HepG2 (cell line): Measurements from ENCODE around the gene TRIM27. TPM values are rescaled to one million over a fixed set of nuclear protein-coding genes. Genes with fewer than 3 reads are reported as not detected.

Experiments
- ATAC-seq: fragments of 200-7000 bp; cut with Tn5 transposase; 3 replicates; pipeline ENCODE4 v1.9.1; 2020; ENCODE audit warnings: mild to moderate bottlenecking, moderate library complexity
- BruUV-seq: library from RNA; stranded (reverse); fragments of 400-500 nt; replicated peaks from 2 replicates; lab custom pipeline; 2021; lab: Mats Ljungman, UMichigan
- CTCF ChIA-PET: fragments of 300-600 bp; formaldehyde crosslinking; extraction: SDS; loops from one replicate; lab custom pipeline; 2021; ENCODE audit warnings: low total read pairs, inconsistent platforms, low intra/inter-chr PET ratio; lab: Yijun Ruan, JAX
- POLR2A ChIA-PET: fragments of 350-600 bp; sonication (Branson Sonifier 250); formaldehyde crosslinking; loops from one replicate; lab custom pipeline; 2020; ENCODE audit warnings: antibody characterized with exemption, inconsistent platforms; lab: Yijun Ruan, JAX
- DNase-seq: peaks from one replicate; pipeline ENCODE4 v3.0.0-alpha.2; 2015; ENCODE audit warnings: low spot score
- FAIRE-seq: peaks from 3 replicates; lab custom pipeline; 2011; peaks lifted over from hg19 to GRCh38; lab: Jason Lieb, UNC
- H2AFZ ChIP-seq: one replicate; pipeline ENCODE4 v1.6.1; 2011; ENCODE audit warnings: low read length, inconsistent platforms
- H3K27ac ChIP-seq: fragments of 300-600 bp; 3 replicates; pipeline ENCODE4 v1.8.0; 2011; ENCODE audit warnings: mixed run types, mild to moderate bottlenecking, mixed read lengths, low read length, inconsistent platforms; ENCODE audit not compliant: insufficient read depth; ENCODE audit errors: extremely low read length
- H3K27me3 ChIP-seq, 2 experiments: fragments of 200-600 bp in 1 of 2; 2 replicates in 1 of 2; 3 replicates in 1 of 2; pipeline versions ENCODE4 v1.6.0 to v1.8.0; 2011; ENCODE audit warnings: low read length in 2 of 2, mild to moderate bottlenecking in 2 of 2, moderate library complexity in 2 of 2, inconsistent platforms in 1 of 2; ENCODE audit not compliant: insufficient read depth in 2 of 2, control insufficient read depth in 1 of 2
- H3K36me3 ChIP-seq, 2 experiments: fragments of 200-600 bp in 1 of 2; replicated peaks in 1 of 2; 2 replicates in 1 of 2; 3 replicates in 1 of 2; pipeline versions ENCODE4 v1.5.1 to v1.8.0; 2011; ENCODE audit warnings: low read length in 2 of 2, inconsistent platforms in 1 of 2; ENCODE audit not compliant: insufficient read depth in 2 of 2, control insufficient read depth in 1 of 2
- H3K4me1 ChIP-seq: 2 replicates; pipeline ENCODE4 v1.5.1; 2012; ENCODE audit warnings: low read length, inconsistent platforms; ENCODE audit not compliant: insufficient read depth
- H3K4me2 ChIP-seq: 2 replicates; pipeline ENCODE4 v1.6.0; 2011; ENCODE audit warnings: low read depth, low read length, inconsistent platforms
- H3K4me3 ChIP-seq, 3 experiments: fragments of 200-600 bp in 1 of 3; sonication (generic), shearing (Covaris generic) in 1 of 3; replicated peaks in 1 of 3; 2 replicates each; pipeline ENCODE4 v1.5.1; 2011 to 2016; ENCODE audit warnings: low read length in 3 of 3, inconsistent platforms in 2 of 3, low read depth in 2 of 3, mild to moderate bottlenecking in 2 of 3, control low read depth in 1 of 3, mixed read lengths in 1 of 3; ENCODE audit not compliant: insufficient read depth in 1 of 3
- H3K79me2 ChIP-seq: one replicate; pipeline ENCODE4 v1.6.1; 2011; ENCODE audit warnings: low read length, inconsistent platforms; ENCODE audit not compliant: insufficient read depth
- H3K9ac ChIP-seq: 2 replicates; pipeline ENCODE4 v1.6.0; 2011; ENCODE audit warnings: mild to moderate bottlenecking, low read depth, low read length, inconsistent platforms; ENCODE audit not compliant: insufficient read depth
- H3K9me3 ChIP-seq: 2 replicates; pipeline ENCODE4 v1.5.1; 2012; ENCODE audit warnings: mild to moderate bottlenecking, low read length
- H4K20me1 ChIP-seq: 2 replicates; pipeline ENCODE4 v1.6.0; 2011; ENCODE audit warnings: inconsistent platforms, mild to moderate bottlenecking, low read length, moderate library complexity; ENCODE audit not compliant: insufficient read depth
- ARNT ChIP-seq: fragments of 450-650 bp; IDR thresholded peaks from 2 replicates; pipeline ENCODE4 v1.6.1; 2017
- DMTF1 ChIP-seq: sonication (generic); formaldehyde crosslinking; IDR thresholded peaks from 2 replicates; pipeline ENCODE4 v1.4.0; 2020; ENCODE audit warnings: mild to moderate bottlenecking, missing genetic modification reagents
- ETV5 ChIP-seq: IDR thresholded peaks from 2 replicates; pipeline ENCODE4 v1.6.1; 2018; ENCODE audit warnings: missing biosample characterization, missing genetic modification reagents, inconsistent platforms, borderline replicate concordance
- FOSL1 ChIP-seq: sonication (generic); formaldehyde crosslinking; IDR thresholded peaks from 2 replicates; pipeline ENCODE4 v1.9.0; 2021; ENCODE audit warnings: missing genetic modification reagents, borderline replicate concordance
- GATAD1 ChIP-seq: IDR thresholded peaks from 2 replicates; pipeline ENCODE4 v1.6.1; 2016; ENCODE audit warnings: missing genetic modification reagents, missing compliant biosample characterization
- HMGXB3 ChIP-seq: sonication (generic); formaldehyde crosslinking; IDR thresholded peaks from 2 replicates; pipeline ENCODE4 v1.4.0; 2020; ENCODE audit warnings: missing genetic modification reagents, borderline replicate concordance
- HNRNPK ChIP-seq: fragments of 200-400 bp; formaldehyde crosslinking; IDR thresholded peaks from 2 replicates; pipeline ENCODE4 v1.6.1; 2018; ENCODE audit warnings: low read length, low read depth, moderate library complexity, mild to moderate bottlenecking; ENCODE audit not compliant: poor library complexity, severe bottlenecking
- NCOR1 ChIP-seq: fragments of 200-600 bp; sonication (generic); IDR thresholded peaks from 2 replicates; pipeline ENCODE4 v1.7.0; 2017; ENCODE audit warnings: antibody characterized with exemption, low read length, borderline replicate concordance
- POLR2A ChIP-seq, 2 experiments: IDR thresholded peaks; 2 replicates each; pipeline ENCODE4 v1.6.1; 2011; ENCODE audit warnings: low read depth in 2 of 2, low read length in 2 of 2, mild to moderate bottlenecking in 1 of 2, moderate library complexity in 1 of 2; ENCODE audit not compliant: insufficient read depth in 1 of 2
- POLR2G ChIP-seq: fragments of 200-400 bp; formaldehyde crosslinking; IDR thresholded peaks from 2 replicates; pipeline ENCODE4 v1.6.1; 2018; ENCODE audit warnings: mild to moderate bottlenecking, low read depth, low read length, moderate library complexity
- RBM22 ChIP-seq: fragments of 200-400 bp; formaldehyde crosslinking; optimal IDR thresholded peaks from 2 replicates; pipeline ENCODE3; 2017; ENCODE audit warnings: mild to moderate bottlenecking, low read length, moderate library complexity
- XBP1 ChIP-seq: sonication (generic); formaldehyde crosslinking; IDR thresholded peaks from 2 replicates; pipeline ENCODE4 v1.5.0; 2020; ENCODE audit warnings: missing genetic modification reagents
- ZFAT ChIP-seq: sonication (generic); formaldehyde crosslinking; conservative IDR thresholded peaks from 2 replicates; pipeline ENCODE4 v1.8.1; 2023; ENCODE audit warnings: missing genetic modification reagents, inconsistent platforms
- ZNF124 ChIP-seq: sonication (generic); formaldehyde crosslinking; IDR thresholded peaks from 2 replicates; pipeline ENCODE4 v1.4.0; 2020; ENCODE audit warnings: missing genetic modification reagents
- ZNF263 ChIP-seq: sonication (generic); formaldehyde crosslinking; IDR thresholded peaks from 2 replicates; pipeline ENCODE4 v1.4.0; 2020; ENCODE audit warnings: missing genetic modification reagents
- ZNF790 ChIP-seq: sonication (generic); formaldehyde crosslinking; IDR thresholded peaks from 2 replicates; pipeline ENCODE4 v1.8.0; 2022; ENCODE audit warnings: missing genetic modification reagents, mild to moderate bottlenecking, borderline replicate concordance
- ZNF891 ChIP-seq: sonication (generic); formaldehyde crosslinking; IDR thresholded peaks from 2 replicates; pipeline ENCODE4 v1.5.0; 2020; ENCODE audit warnings: mild to moderate bottlenecking, missing genetic modification reagents
- WGBS: methylation state at CpG from one replicate; pipeline ENCODE4 v1.1.6; 2017; ENCODE audit warnings: low lambda C conversion rate; 5-methylcytosine and 5-hydroxymethylcytosine counted together
- in situ Hi-C: cut with HindIII; loops from 2 replicates; pipeline ENCODE4 v1.10.0; 2017; ENCODE audit warnings: low pct_unique_long_range_greater_than_20kb; ENCODE audit not compliant: extremely low pct_ligation_motif_present
- intact Hi-C: fragments of 100-400 bp; cut with micrococcal nuclease; formaldehyde crosslinking; loops from one replicate; pipeline ENCODE4 v1.10.0; 2022; ENCODE audit not compliant: unreplicated experiment
- polyA plus RNA-seq, 8 experiments: library from polyadenylated mRNA; depleted of rRNA in 3 of 8; stranded (reverse) in 7 of 8; unstranded in 1 of 8; fragments of >200 nt; fragmentation: Illumina TruSeq in 4 of 8; extraction: Trizol in 4 of 8; gene quantifications; 2 replicates each; pipeline versions ENCODE4 v1.2.1 to v1.2.3, GENCODE V29; 2011 to 2016; ENCODE audit warnings: low read depth in 4 of 8, missing spikeins in 1 of 8, mixed read lengths in 1 of 8; ENCODE audit not compliant: insufficient read depth in 1 of 8
- total RNA-seq, 5 experiments: library from RNA; depleted of rRNA; stranded (reverse); fragments of >200 nt; fragmentation: Illumina TruSeq; extraction: Trizol; gene quantifications; 2 replicates each; pipeline ENCODE4 v1.2.3, GENCODE V29; 2016; ENCODE audit warnings: low read depth in 1 of 5
- TF ChIP-seq, protein P1 (sequence below): fragments of 450-650 bp; IDR thresholded peaks from 2 replicates; pipeline ENCODE4 v1.6.1; 2016

The TRIM27 gene
- total and polyA plus RNA-seq, 2 of the 13 experiments (the other 11 are each of a cell fraction or from before 2014, with no cell fraction given): 88.6 to 112 TPM

- TF ChIP-seq DMTF1 (CRISPR knock-in tag) (no peak), ZNF263 (no peak), POLR2A (IDR thresholded peaks at IDR 0.05; ENCODE audit: insufficient read depth in 1 of 2, low read depth in 2 of 2, low read length in 2 of 2) (0 out of 4 replicates have a peak, but pooled peaks of 1 of the 2 experiments have one; percentile 23), ETV5 (no peak), XBP1 (CRISPR knock-in tag) (no peak), RBM22 (peak; percentile 78), ZNF891 (CRISPR knock-in tag) (no peak), POLR2G (peak; percentile 48; the same call in 1 of the 2 replicates), ZFAT (no peak), NCOR1 (no peak)
Observed at GRCh38 chr6:28900577-28901256, 23.1 kb downstream of the TRIM27 start (continued).

DNA sequence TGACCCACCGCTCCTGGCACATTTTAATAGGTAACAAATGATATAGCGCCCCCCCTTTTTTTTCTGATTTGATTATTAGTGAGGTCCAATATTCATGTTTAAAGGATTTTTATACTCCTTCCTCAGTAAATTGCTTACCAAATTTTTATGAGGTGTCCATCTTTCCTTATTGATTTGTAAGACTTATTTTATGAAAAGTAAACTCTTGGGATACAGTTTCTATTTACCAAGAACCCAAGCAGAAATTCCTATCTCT lies 25.1 kb downstream of the TRIM27 start:
- FAIRE-seq (no peak), DNase-seq (no peak), ATAC-seq (no peak)
- intact Hi-C loops (no loop called here), in situ Hi-C loops (no loop called here)
- ChIA-PET CTCF (no interaction called here), POLR2A (interaction anchor here (0.9 to 1.8 kb wide), 3 partner anchors 8 to 25 kb away, joined by 4 to 8 read pairs (median 5); partner anchors contain the start of gene TRIM27)
- Histone ChIP-seq H3K27ac (no peak overlapping the region), H3K9me3 (no peaks in the 10 kb centered on the region), H3K9ac (no peak overlapping the region), H3K4me2 (no peak overlapping the region), H2AFZ (no peak overlapping the region), H3K79me2 (no peaks in the 10 kb centered on the region), H3K27me3 (no peaks in the 10 kb centered on the region; a peak in 1 of 5 replicates), H4K20me1 (no peaks in the 10 kb centered on the region), H3K4me3 (no peak overlapping the region), H3K4me1 (peaks cover 22% of the 10 kb centered on the region; the same call in 1 of the 2 replicates), H3K36me3 (peaks cover 8 to 24% of the 10 kb centered on the region in 2 experiments)
- 97% methylated on average over 2 of the region's 2 CpGs for WGBS
- no TSS peak for BruUV-seq
- TF ChIP-seq ARNT (no peak), ZNF124 (CRISPR knock-in tag) (no peak), HMGXB3 (CRISPR knock-in tag) (no peak), GATAD1 (CRISPR knock-in tag) (no peak), HNRNPK (no peak), FOSL1 (no peak), ZNF790 (CRISPR knock-in tag) (no peak)
- TF ChIP-seq, protein P1, sequence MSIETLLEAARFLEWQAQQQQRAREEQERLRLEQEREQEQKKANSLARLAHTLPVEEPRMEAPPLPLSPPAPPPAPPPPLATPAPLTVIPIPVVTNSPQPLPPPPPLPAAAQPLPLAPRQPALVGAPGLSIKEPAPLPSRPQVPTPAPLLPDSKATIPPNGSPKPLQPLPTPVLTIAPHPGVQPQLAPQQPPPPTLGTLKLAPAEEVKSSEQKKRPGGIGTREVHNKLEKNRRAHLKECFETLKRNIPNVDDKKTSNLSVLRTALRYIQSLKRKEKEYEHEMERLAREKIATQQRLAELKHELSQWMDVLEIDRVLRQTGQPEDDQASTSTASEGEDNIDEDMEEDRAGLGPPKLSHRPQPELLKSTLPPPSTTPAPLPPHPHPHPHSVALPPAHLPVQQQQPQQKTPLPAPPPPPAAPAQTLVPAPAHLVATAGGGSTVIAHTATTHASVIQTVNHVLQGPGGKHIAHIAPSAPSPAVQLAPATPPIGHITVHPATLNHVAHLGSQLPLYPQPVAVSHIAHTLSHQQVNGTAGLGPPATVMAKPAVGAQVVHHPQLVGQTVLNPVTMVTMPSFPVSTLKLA: no peak
